ENCODE data around the gene TRPM5.

TRPM5 gene

DNA sequence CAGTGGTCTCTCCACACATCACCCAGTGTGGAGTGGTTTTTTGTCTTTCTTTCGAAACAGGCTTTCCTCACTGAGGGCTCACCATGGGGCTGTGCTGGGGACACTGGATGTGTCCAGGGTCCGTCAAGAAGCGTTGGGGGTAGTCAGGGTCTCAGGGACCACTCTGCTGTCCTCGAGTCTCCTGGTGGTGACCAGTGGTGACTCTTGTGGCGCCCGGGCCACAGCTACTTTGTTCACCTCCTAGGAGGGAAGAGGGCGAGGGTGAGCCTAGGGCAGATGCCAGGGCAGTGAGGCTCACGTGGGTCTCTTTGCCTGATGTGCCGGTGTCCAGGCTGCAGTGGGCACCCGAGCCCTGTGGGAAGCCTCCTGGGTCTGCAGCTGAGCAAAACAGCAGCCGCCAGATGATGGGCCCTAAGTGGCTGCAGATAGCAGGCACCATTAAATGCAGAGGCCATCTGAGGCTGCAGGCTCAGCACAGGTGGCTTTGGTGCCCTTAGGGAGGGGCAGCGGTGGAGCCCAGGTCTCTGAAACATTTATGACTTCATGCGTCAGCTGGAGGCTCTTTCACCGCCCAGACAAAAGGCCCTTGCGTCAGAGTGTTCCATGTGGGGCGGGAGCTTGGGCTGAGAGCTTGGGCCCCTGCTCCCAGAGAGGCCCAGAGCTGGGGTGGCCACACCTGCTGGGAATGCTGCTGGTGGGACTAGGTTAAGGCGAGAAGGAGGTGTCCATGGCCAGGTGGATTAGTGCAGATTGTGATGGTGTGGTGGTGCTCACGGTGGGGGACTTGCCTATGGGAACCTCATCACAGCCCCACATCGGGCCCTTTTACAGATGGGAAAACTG, 30.0 kb upstream of the TRPM5 start:
- H3K27ac ChIP-seq (ENCODE audit: low read depth, low read length), result no peak overlapping the region
- H3K79me2 ChIP-seq (ENCODE audit: insufficient read depth, low read length), result no peaks in the 10 kb centered on the region
- no peak for TF ChIP-seq EZH2phosphoT487 (conservative IDR thresholded peaks at IDR 0.05; ENCODE audit: low read length)
- TF ChIP-seq, protein P1, sequence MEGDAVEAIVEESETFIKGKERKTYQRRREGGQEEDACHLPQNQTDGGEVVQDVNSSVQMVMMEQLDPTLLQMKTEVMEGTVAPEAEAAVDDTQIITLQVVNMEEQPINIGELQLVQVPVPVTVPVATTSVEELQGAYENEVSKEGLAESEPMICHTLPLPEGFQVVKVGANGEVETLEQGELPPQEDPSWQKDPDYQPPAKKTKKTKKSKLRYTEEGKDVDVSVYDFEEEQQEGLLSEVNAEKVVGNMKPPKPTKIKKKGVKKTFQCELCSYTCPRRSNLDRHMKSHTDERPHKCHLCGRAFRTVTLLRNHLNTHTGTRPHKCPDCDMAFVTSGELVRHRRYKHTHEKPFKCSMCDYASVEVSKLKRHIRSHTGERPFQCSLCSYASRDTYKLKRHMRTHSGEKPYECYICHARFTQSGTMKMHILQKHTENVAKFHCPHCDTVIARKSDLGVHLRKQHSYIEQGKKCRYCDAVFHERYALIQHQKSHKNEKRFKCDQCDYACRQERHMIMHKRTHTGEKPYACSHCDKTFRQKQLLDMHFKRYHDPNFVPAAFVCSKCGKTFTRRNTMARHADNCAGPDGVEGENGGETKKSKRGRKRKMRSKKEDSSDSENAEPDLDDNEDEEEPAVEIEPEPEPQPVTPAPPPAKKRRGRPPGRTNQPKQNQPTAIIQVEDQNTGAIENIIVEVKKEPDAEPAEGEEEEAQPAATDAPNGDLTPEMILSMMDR (IDR thresholded peaks at IDR 0.05; ENCODE audit: insufficient read depth, low read length, poor library complexity, severe bottlenecking), result no peak
- H3K4me2 ChIP-seq (ENCODE audit: low read depth, low read length, poor library complexity, severe bottlenecking), result no peak overlapping the region
- H3K36me3 ChIP-seq (ENCODE audit: low read length), result no peaks in the 10 kb centered on the region
- no peaks in the 10 kb centered on the region for H3K27me3 ChIP-seq (ENCODE audit: low read length)
- H3K4me3 ChIP-seq (ENCODE audit: insufficient read depth, low read length, poor library complexity, severe bottlenecking), result no peak overlapping the region
- H4K20me1 ChIP-seq (ENCODE audit: low read depth, low read length), result no peaks in the 10 kb centered on the region
- H2AFZ ChIP-seq (ENCODE audit: low read depth, low read length, severe bottlenecking), result no peak overlapping the region
- peaks cover 13% of the 10 kb centered on the region; the same call in 1 of the 2 replicates for H3K9me3 ChIP-seq (ENCODE audit: insufficient read depth, low read length)
- H3F3A ChIP-seq (ENCODE audit: insufficient read depth), result no peaks in the 10 kb centered on the region
- no peak overlapping the region for H3K9ac ChIP-seq (ENCODE audit: low read length)
- H3K9me2 ChIP-seq (replicated peaks; ENCODE audit: insufficient read depth, low read length), result no peaks in the 10 kb centered on the region

- no peaks in the 10 kb centered on the region for H3K9me2 ChIP-seq (replicated peaks; ENCODE audit: insufficient read depth, low read length)
- H3K27ac ChIP-seq (ENCODE audit: low read depth, low read length), result no peak overlapping the region
- no peaks in the 10 kb centered on the region for H3K27me3 ChIP-seq (ENCODE audit: low read length)
- H4K20me1 ChIP-seq (ENCODE audit: low read depth, low read length), result no peaks in the 10 kb centered on the region
- H3K36me3 ChIP-seq (ENCODE audit: low read length), result no peaks in the 10 kb centered on the region
- H3K4me3 ChIP-seq (ENCODE audit: insufficient read depth, low read length, poor library complexity, severe bottlenecking), result no peak overlapping the region
- H3K9ac ChIP-seq (ENCODE audit: low read length), result no peak overlapping the region
- no peak for TF ChIP-seq EZH2phosphoT487 (conservative IDR thresholded peaks at IDR 0.05; ENCODE audit: low read length)
- TF ChIP-seq, protein P1 (IDR thresholded peaks at IDR 0.05; ENCODE audit: insufficient read depth, low read length, poor library complexity, severe bottlenecking), result no peak
- H3K4me2 ChIP-seq (ENCODE audit: low read depth, low read length, poor library complexity, severe bottlenecking), result no peak overlapping the region
- H3K79me2 ChIP-seq (ENCODE audit: insufficient read depth, low read length), result no peaks in the 10 kb centered on the region
- H3K9me3 ChIP-seq (ENCODE audit: insufficient read depth, low read length), result 0 out of 2 replicates have a peak, but pooled peaks cover 6% of the 10 kb centered on the region
- no peak overlapping the region for H2AFZ ChIP-seq (ENCODE audit: low read depth, low read length, severe bottlenecking)
- H3F3A ChIP-seq (ENCODE audit: insufficient read depth), result no peaks in the 10 kb centered on the region
Measured at GRCh38 chr11:2473361-2474058, 29.2 kb upstream of the TRPM5 start.

GRCh38 chr11:2472428-2473186, 28.3 kb upstream of the TRPM5 start:
- no peak overlapping the region for H2AFZ ChIP-seq (ENCODE audit: low read depth, low read length, severe bottlenecking)
- no peaks in the 10 kb centered on the region for H3K36me3 ChIP-seq (ENCODE audit: low read length)
- H3K9me2 ChIP-seq (replicated peaks; ENCODE audit: insufficient read depth, low read length), result no peaks in the 10 kb centered on the region
- H3K9ac ChIP-seq (ENCODE audit: low read length), result no peak overlapping the region
- no peaks in the 10 kb centered on the region for H3K9me3 ChIP-seq (ENCODE audit: insufficient read depth, low read length)
- H3K27me3 ChIP-seq (ENCODE audit: low read length), result no peaks in the 10 kb centered on the region
- H3K4me2 ChIP-seq (ENCODE audit: low read depth, low read length, poor library complexity, severe bottlenecking), result no peak overlapping the region
- no peaks in the 10 kb centered on the region for H3F3A ChIP-seq (ENCODE audit: insufficient read depth)
- no peaks in the 10 kb centered on the region for H3K79me2 ChIP-seq (ENCODE audit: insufficient read depth, low read length)
- TF ChIP-seq EZH2phosphoT487 (conservative IDR thresholded peaks at IDR 0.05; ENCODE audit: low read length), result no peak
- TF ChIP-seq, protein P1 (IDR thresholded peaks at IDR 0.05; ENCODE audit: insufficient read depth, low read length, poor library complexity, severe bottlenecking), result no peak
- H3K27ac ChIP-seq (ENCODE audit: low read depth, low read length), result no peak overlapping the region
- H3K4me3 ChIP-seq (ENCODE audit: insufficient read depth, low read length, poor library complexity, severe bottlenecking), result no peak overlapping the region
- H4K20me1 ChIP-seq (ENCODE audit: low read depth, low read length), result no peaks in the 10 kb centered on the region

Data from SU-DHL-6 (cell line).